ENCODE data around the gene EMP1. TPM values are rescaled to one million over a fixed set of nuclear protein-coding genes. Genes with fewer than 3 reads are reported as not detected.

EMP1 gene
- total RNA-seq, 4 donors from 2014 or later: 48.9 to 345 (median 163) TPM

GRCh38 chr12:13251521-13251920 lies 55.0 kb downstream of the EMP1 start:
- Histone ChIP-seq H3K4me3 (no peak overlapping the region), H3K27me3 (no peaks in the 10 kb centered on the region), H3K27ac (no peak overlapping the region), H3K36me3 (no peaks in the 10 kb centered on the region), H3K9me3 (no peaks in the 10 kb centered on the region), H3K4me1 (no peaks in the 10 kb centered on the region)
- no peak for TF ChIP-seq CTCF (IDR thresholded peaks at IDR 0.05)
- no peak for TF ChIP-seq POLR2A (IDR thresholded peaks at IDR 0.05)
- intact Hi-C loops (cut with DNase I; ENCODE audit: low total_unique reads): no loop called here
- DNase-seq: no peak

- H3K9me3 ChIP-seq: no peaks in the 10 kb centered on the region
- intact Hi-C loops (cut with DNase I; ENCODE audit: low total_unique reads): no loop called here
- H3K27ac ChIP-seq: no peak overlapping the region
- H3K36me3 ChIP-seq: no peaks in the 10 kb centered on the region
- TF ChIP-seq POLR2A (IDR thresholded peaks at IDR 0.05) (no peak), CTCF (IDR thresholded peaks at IDR 0.05) (no peak)
- H3K4me3 ChIP-seq: no peak overlapping the region
- H3K4me1 ChIP-seq: no peaks in the 10 kb centered on the region
- no peaks in the 10 kb centered on the region for H3K27me3 ChIP-seq
- no peak for DNase-seq
Observed at GRCh38 chr12:13252024-13252423, 55.5 kb downstream of the EMP1 start.

GRCh38 chr12:13252616-13253015 lies 56.1 kb downstream of the EMP1 start:
- TF ChIP-seq POLR2A (IDR thresholded peaks at IDR 0.05): no peak
- no peak for TF ChIP-seq CTCF (IDR thresholded peaks at IDR 0.05)
- Histone ChIP-seq H3K9me3 (no peaks in the 10 kb centered on the region), H3K4me3 (no peak overlapping the region), H3K4me1 (no peaks in the 10 kb centered on the region), H3K27ac (no peak overlapping the region), H3K27me3 (no peaks in the 10 kb centered on the region), H3K36me3 (no peaks in the 10 kb centered on the region)
- intact Hi-C loops (cut with DNase I; ENCODE audit: low total_unique reads): no loop called here
- DNase-seq: no peak

- intact Hi-C loops (cut with DNase I; ENCODE audit: low total_unique reads): no loop called here
- Histone ChIP-seq H3K27ac (no peak overlapping the region), H3K27me3 (no peaks in the 10 kb centered on the region), H3K4me3 (no peak overlapping the region), H3K4me1 (no peaks in the 10 kb centered on the region), H3K9me3 (no peaks in the 10 kb centered on the region), H3K36me3 (no peaks in the 10 kb centered on the region)
- no peak for DNase-seq
- no peak for TF ChIP-seq POLR2A (IDR thresholded peaks at IDR 0.05)
Observed at GRCh38 chr12:13253966-13254760, 57.6 kb downstream of the EMP1 start.

GRCh38 chr12:13255792-13256691 lies 59.5 kb downstream of the EMP1 start:
- Histone ChIP-seq H3K9me3 (no peaks in the 10 kb centered on the region), H3K27ac (peak overlapping the region in 1 of 2 donors; percentile 3), H3K36me3 (no peaks in the 10 kb centered on the region), H3K4me1 (no peaks in the 10 kb centered on the region), H3K4me3 (peak overlapping the region in 1 of 2 donors; percentile 34), H3K27me3 (no peaks in the 10 kb centered on the region)
- DNase-seq: peak; percentile 92 to 95
- intact Hi-C loops (cut with DNase I; ENCODE audit: low total_unique reads): no loop called here
- TF ChIP-seq POLR2A (IDR thresholded peaks at IDR 0.05) (no peak), CTCF (IDR thresholded peaks at IDR 0.05) (peak; percentile 95 to 97 (median 96))
